GM10266 (cell line): ENCODE measurements around the gene AEBP1.

Experiments
- DNase-seq: peaks from one replicate; pipeline ENCODE4 v3.0.0; 2012; ENCODE audit errors: extremely low spot score
- TF ChIP-seq, protein P1 (sequence below): IDR thresholded peaks from 2 replicates; pipeline ENCODE4 v1.5.1; 2012; ENCODE audit warnings: mild to moderate bottlenecking, low read depth; ENCODE audit not compliant: control insufficient read depth, insufficient read depth; ENCODE audit errors: missing control alignments

Gene AEBP1

DNA sequence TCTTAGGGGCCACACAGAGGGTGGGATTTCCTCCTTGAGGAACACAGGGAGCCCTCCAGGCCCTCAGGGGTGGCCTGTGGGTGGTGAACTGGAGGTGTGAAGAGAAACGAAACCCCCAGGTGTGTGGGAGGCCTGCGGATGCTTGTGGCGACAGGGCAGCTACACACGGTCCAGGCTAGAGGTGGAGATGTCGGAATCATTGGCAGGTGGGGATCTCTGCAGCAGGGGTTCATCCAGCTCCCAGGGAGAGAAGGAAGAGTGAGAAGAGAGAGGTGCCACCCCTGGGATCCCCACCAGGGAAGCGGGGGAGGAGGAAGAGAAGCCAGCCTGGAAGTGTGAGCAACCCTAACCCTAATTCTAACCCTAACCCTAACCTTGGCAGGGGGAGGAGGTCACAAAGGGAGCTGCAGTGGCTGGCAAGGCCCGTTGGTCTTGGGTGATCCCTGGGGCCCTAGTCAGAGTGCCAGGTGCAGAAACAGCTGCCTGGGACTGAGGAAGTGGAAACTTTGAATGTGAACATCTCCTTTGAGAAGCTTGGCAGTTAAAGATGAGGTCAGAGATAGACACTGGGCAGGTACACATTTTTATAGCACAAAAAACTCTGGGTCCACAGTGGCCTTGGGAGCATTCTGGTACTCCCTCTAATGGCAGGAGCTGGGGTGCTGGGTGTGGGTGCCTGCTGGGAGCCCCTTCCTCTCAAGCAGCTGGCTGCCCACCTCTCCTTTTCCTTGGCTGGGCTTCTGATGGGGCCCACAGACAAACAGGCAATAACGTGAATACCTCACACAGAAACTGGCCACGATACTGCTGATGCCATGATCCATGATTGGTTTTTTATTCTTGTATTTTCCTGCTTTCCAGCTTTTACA lies 6.8 kb upstream of the AEBP1 start:
- DNase-seq, result no peak
- TF ChIP-seq, protein P1, sequence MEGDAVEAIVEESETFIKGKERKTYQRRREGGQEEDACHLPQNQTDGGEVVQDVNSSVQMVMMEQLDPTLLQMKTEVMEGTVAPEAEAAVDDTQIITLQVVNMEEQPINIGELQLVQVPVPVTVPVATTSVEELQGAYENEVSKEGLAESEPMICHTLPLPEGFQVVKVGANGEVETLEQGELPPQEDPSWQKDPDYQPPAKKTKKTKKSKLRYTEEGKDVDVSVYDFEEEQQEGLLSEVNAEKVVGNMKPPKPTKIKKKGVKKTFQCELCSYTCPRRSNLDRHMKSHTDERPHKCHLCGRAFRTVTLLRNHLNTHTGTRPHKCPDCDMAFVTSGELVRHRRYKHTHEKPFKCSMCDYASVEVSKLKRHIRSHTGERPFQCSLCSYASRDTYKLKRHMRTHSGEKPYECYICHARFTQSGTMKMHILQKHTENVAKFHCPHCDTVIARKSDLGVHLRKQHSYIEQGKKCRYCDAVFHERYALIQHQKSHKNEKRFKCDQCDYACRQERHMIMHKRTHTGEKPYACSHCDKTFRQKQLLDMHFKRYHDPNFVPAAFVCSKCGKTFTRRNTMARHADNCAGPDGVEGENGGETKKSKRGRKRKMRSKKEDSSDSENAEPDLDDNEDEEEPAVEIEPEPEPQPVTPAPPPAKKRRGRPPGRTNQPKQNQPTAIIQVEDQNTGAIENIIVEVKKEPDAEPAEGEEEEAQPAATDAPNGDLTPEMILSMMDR, result no peak

DNA sequence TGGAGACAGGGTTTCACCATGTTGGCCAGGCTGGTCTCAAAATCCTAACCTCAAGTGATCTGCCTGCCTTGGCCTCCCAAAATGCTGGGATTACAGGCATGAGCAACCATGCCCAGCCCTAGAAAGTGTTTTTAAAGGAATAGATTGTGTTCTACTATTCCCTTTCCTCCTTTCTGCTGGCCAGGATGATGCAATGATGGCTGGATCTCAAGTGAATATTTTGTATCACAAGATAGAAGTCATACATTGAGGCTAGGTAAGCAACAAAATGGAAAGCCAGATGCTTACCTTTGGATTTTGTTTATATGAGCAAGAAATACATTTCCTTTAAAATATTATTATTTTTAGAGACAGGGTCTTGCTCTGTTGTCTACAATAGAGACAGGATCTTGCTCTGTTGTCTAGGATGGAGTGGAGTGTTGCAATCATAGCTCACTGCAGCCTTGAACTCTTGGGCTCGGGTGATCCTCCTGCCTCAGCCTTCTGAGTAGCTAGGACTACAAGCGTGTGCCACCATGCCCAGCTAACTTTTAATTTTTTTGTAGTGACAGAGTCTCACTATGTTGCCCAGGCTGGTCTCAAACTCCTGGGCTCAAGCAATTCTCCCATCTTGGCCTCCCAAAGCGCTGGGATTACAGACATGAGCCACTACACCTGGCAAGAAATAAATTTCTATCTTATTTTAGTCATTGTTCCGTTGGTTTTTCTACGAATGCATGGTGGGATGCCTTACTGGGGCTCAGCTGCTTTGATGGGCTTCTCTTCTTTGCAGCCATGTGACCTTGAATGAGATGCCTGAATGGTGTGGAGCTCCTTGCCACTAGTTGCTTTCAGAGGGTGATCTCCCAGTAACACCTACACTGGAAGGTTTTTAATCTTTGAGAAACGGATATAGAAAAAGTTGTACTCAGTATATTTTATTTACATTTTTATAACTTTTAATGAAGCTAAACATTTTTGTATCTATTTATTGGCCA lies 5.8 kb upstream of the AEBP1 start:
- no peak for DNase-seq
- TF ChIP-seq, protein P1, result no peak

DNA sequence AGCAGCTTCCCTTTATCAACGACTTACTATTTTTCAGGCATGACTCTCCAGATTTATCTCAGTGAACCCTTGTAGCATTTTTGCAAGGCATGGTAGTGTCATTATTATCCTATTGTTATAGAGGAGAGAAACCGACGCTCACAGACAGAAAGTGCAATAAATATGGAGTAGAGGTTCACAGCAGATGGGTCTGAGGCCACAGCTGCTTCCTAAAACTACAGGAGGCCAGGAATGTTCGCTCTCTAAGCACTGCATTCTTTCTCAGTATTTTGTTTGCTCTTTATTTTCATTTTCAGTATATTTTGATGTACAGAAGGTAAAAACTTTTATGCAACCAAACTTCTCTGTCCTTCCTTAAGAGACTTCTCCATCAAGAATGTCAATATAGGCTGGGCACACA lies 4.5 kb upstream of the AEBP1 start:
- TF ChIP-seq, protein P1, result no peak
- DNase-seq, result no peak

- TF ChIP-seq, protein P1, result no peak
- no peak for DNase-seq
Measured at GRCh38 chr7:44100458-44101302, 3.5 kb upstream of the AEBP1 start.

DNA sequence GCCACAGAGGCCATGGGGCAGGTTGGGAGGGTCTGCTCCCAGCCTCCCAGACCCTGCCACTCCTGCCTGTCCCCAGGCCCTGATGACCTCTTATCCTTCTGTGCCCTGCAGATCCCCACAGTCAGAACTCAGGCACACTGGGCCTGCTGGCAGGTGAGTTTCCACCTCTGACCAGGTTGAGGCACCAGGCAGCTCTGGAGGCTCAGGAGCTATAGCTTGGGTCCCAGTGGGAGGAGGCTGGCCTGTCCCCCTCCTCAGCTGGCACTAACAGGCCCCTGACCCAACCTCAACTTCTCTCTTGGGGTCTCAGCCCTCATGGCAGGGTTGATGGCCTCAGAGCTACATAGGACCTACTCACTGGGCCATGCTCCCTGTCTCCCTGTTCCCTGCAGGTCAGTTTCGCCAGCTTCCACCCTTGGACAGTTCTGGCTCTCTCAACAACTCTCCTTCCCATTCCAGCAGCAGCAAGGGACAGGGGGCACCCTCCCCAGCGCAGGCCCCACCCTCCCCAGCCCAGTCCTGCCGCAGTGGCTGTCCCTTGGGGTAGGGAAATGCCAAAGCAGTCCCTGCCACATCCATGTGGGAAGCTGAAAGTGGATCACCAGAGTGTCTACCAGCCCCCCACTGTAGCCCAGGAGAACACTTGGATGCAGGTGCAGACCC lies 2.7 kb upstream of the AEBP1 start:
- TF ChIP-seq, protein P1, result no peak
- DNase-seq, result no peak
